Keratinocyte (primary cell): Measurements from ENCODE around the gene SESN2. TPM values are rescaled to one million over a fixed set of nuclear protein-coding genes. Genes with fewer than 3 reads are reported as not detected.
A peak's percentile ranks its signal among the peaks of the same experiment; 100 is the strongest.

Experiments
- DNase-seq: peaks from one replicate; pipeline ENCODE4 v3.0.0-alpha.2; 2011; ENCODE audit warnings: low read depth, missing footprints, low spot score
- FAIRE-seq: peaks from 2 replicates; lab custom pipeline; 2011; peaks lifted over from hg19 to GRCh38; lab: Jason Lieb, UNC
- H2AFZ ChIP-seq: 2 replicates; pipeline ENCODE4 v1.6.0; 2012; ENCODE audit warnings: low read length, control low read depth, inconsistent platforms; ENCODE audit not compliant: control insufficient read depth
- H3K27ac ChIP-seq: 2 replicates; pipeline ENCODE4 v1.5.1; 2011; ENCODE audit warnings: low read length; ENCODE audit not compliant: control insufficient read depth, insufficient read depth
- H3K27me3 ChIP-seq: 3 replicates; pipeline ENCODE4 v1.6.0; 2011; ENCODE audit warnings: low read length; ENCODE audit not compliant: control insufficient read depth, insufficient read depth; ENCODE audit errors: extremely low read depth
- H3K36me3 ChIP-seq, 2 experiments: 2 replicates in 1 of 2; 3 replicates in 1 of 2; pipeline ENCODE4 v1.5.1; 2011; ENCODE audit warnings: low read length in 2 of 2, mild to moderate bottlenecking in 1 of 2; ENCODE audit not compliant: control insufficient read depth in 2 of 2, insufficient read depth in 2 of 2; ENCODE audit errors: extremely low read depth in 1 of 2
- H3K4me1 ChIP-seq: 3 replicates; pipeline ENCODE4 v1.5.1; 2011; ENCODE audit warnings: low read length; ENCODE audit not compliant: control insufficient read depth, insufficient read depth; ENCODE audit errors: extremely low read depth
- H3K4me2 ChIP-seq: 3 replicates; pipeline ENCODE4 v1.6.0; 2011; ENCODE audit warnings: low read depth, low read length; ENCODE audit not compliant: control insufficient read depth, insufficient read depth; ENCODE audit errors: extremely low read depth
- H3K4me3 ChIP-seq, 3 experiments: fragments of 200-600 bp in 1 of 3; sonication (generic) in 1 of 3; 2 replicates in 2 of 3; 3 replicates in 1 of 3; pipeline ENCODE4 v1.5.1; 2011 to 2016; ENCODE audit warnings: low read length in 3 of 3, mild to moderate bottlenecking in 3 of 3, control low read depth in 2 of 3, inconsistent platforms in 1 of 3, low read depth in 1 of 3, mixed read lengths in 1 of 3, mixed run types in 1 of 3, moderate library complexity in 1 of 3; ENCODE audit not compliant: control insufficient read depth in 2 of 3, insufficient read depth in 2 of 3; ENCODE audit errors: extremely low read depth in 1 of 3
- H3K79me2 ChIP-seq: 2 replicates; pipeline ENCODE4 v1.6.0; 2012; ENCODE audit warnings: low read length; ENCODE audit not compliant: control insufficient read depth, insufficient read depth
- H3K9ac ChIP-seq: 3 replicates; pipeline ENCODE4 v1.6.0; 2011; ENCODE audit warnings: low read length; ENCODE audit not compliant: control insufficient read depth, insufficient read depth; ENCODE audit errors: extremely low read depth
- H3K9me1 ChIP-seq: 3 replicates; pipeline ENCODE4 v1.6.0; 2011; ENCODE audit warnings: low read length; ENCODE audit not compliant: control insufficient read depth, insufficient read depth; ENCODE audit errors: extremely low read depth
- H3K9me3 ChIP-seq: 2 replicates; pipeline ENCODE4 v1.5.1; 2012; ENCODE audit warnings: low read depth, low read length; ENCODE audit not compliant: control insufficient read depth
- H4K20me1 ChIP-seq: 3 replicates; pipeline ENCODE4 v1.6.0; 2011; ENCODE audit warnings: low read length; ENCODE audit not compliant: control insufficient read depth, insufficient read depth; ENCODE audit errors: extremely low read depth
- EZH2 ChIP-seq: IDR thresholded peaks from one replicate; pipeline ENCODE4 v1.6.1; 2012; ENCODE audit warnings: inconsistent platforms, mild to moderate bottlenecking, low read length, moderate library complexity
- dilution Hi-C: fragments of 300-500 bp; cut with MboI; formaldehyde crosslinking; loops from one replicate; pipeline ENCODE4 v1.7.0; 2020; ENCODE audit warnings: low sequenced_read_pairs; ENCODE audit not compliant: extremely low pct_ligation_motif_present
- polyA plus RNA-seq, 5 experiments: library from polyadenylated mRNA; depleted of rRNA in 3 of 5; stranded (reverse) in 3 of 5; stranded (forward) in 1 of 5; unstranded in 1 of 5; fragments of >200 nt; gene quantifications; 1 replicate in 1 of 5; 2 replicates in 3 of 5; 3 replicates in 1 of 5; pipeline versions ENCODE4 v1.2.1 to v1.2.3, GENCODE V29; 2011 to 2012; ENCODE audit warnings: missing spikeins in 2 of 5, low read depth in 1 of 5, low replicate concordance in 1 of 5
- TF ChIP-seq, protein P1 (sequence below), 3 experiments: IDR thresholded peaks in 1 of 3; conservative IDR thresholded peaks in 1 of 3; optimal IDR thresholded peaks in 1 of 3; 2 replicates in 2 of 3; 3 replicates in 1 of 3; pipeline versions ENCODE3 to v1.5.1; 2011; ENCODE audit warnings: low read length in 3 of 3, mild to moderate bottlenecking in 3 of 3, moderate library complexity in 2 of 3, control low read depth in 1 of 3, inconsistent platforms in 1 of 3; ENCODE audit not compliant: insufficient read depth in 2 of 3; ENCODE audit errors: extremely low read depth in 1 of 3

Gene SESN2
- polyA plus RNA-seq, 1 donor (not counting 4 experiments of a cell fraction or from before 2014, with no cell fraction given) = 13.5 TPM

DNA sequence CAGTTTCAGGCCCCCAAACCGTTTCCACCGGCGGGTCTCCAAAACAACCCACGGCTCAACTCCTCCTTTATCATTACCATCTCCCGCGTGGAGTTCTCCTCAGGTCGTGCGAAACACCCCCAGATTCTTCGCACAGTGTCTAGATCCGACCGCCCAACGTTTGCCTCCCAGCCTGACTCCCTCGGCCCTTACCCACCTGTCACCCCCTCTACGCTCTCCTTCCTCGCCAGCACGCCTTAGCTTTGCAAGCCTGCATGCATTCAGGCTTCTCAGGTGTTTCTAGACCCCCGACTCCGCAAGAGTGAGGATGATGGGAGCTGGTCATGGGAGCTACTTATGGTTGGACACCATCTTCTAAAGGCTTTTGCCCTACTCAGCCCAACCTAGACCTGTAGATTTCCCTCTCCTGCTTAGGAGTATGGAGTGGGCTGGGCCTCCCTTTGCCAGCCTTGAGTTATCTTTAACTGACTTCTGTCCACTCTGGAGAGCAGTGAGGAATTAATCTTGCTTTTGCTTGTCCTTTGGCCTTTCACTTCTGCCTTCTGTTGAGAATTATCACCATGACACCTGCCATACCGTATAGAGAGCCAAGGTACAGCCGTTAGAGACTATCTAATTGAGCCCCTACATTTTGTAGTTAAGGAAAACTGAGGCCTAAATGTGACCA, 22.5 kb upstream of the SESN2 start:
- Histone ChIP-seq H3K4me2 (peak overlapping the region; percentile 85), H3K4me3 (peak overlapping the region; percentile 74 to 88 (median 83)), H3K36me3 (peaks cover 6 to 7% of the 10 kb centered on the region in 2 experiments), H3K27ac (peak overlapping the region; percentile 78), H4K20me1 (no peaks in the 10 kb centered on the region), H3K4me1 (peaks cover 33% of the 10 kb centered on the region), H3K9me1 (no peaks in the 10 kb centered on the region), H3K27me3 (no peaks in the 10 kb centered on the region), H3K79me2 (peaks cover 33% of the 10 kb centered on the region), H3K9ac (peak overlapping the region; percentile 86), H2AFZ (peak overlapping the region; percentile 97), H3K9me3 (no peaks in the 10 kb centered on the region)
- TF ChIP-seq, protein P1, sequence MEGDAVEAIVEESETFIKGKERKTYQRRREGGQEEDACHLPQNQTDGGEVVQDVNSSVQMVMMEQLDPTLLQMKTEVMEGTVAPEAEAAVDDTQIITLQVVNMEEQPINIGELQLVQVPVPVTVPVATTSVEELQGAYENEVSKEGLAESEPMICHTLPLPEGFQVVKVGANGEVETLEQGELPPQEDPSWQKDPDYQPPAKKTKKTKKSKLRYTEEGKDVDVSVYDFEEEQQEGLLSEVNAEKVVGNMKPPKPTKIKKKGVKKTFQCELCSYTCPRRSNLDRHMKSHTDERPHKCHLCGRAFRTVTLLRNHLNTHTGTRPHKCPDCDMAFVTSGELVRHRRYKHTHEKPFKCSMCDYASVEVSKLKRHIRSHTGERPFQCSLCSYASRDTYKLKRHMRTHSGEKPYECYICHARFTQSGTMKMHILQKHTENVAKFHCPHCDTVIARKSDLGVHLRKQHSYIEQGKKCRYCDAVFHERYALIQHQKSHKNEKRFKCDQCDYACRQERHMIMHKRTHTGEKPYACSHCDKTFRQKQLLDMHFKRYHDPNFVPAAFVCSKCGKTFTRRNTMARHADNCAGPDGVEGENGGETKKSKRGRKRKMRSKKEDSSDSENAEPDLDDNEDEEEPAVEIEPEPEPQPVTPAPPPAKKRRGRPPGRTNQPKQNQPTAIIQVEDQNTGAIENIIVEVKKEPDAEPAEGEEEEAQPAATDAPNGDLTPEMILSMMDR (optimal IDR thresholded peaks at IDR 0.05 in 1 of 3, IDR thresholded peaks at IDR 0.05 in 1 of 3, conservative IDR thresholded peaks at IDR 0.05 in 1 of 3; ENCODE audit: extremely low read depth in 1 of 3, insufficient read depth in 2 of 3, low read length in 3 of 3) = no peak
- TF ChIP-seq EZH2 = no peak
- DNase-seq (no peak), FAIRE-seq (no peak)
- dilution Hi-C loops = no loop called here

DNA sequence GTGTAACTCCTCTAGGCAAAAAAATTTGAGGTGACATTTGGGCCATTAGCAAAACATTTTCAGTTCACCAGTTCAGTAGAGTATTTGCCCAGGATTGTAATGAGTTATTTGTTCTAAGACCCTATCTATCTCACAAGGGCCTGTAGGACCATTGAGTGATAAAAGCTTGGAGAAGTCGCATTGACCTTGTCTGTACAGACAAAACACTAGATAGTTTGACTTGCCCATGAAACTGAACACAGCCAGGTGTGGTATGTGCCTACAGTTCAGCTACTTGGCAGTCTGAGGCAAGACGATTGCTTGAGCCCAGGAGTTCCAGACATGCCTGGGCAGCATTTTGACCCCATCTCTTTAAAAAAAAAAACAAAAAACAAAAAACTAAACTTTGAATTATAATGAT, 20.3 kb upstream of the SESN2 start:
- peak overlapping the region; percentile 24 for H3K27ac ChIP-seq

More for the DNA sequence above, 20.3 kb upstream of the SESN2 start:
- H3K4me3 ChIP-seq = no peak overlapping the region
- peak overlapping the region; percentile 31 for H3K4me2 ChIP-seq
- peaks cover 22% of the 10 kb centered on the region for H3K79me2 ChIP-seq
- no peaks in the 10 kb centered on the region for H4K20me1 ChIP-seq
- H3K9me1 ChIP-seq = no peaks in the 10 kb centered on the region
- H3K9ac ChIP-seq = no peak overlapping the region
- DNase-seq (no peak), FAIRE-seq (no peak)
- H3K4me1 ChIP-seq = peaks cover 47% of the 10 kb centered on the region
- no peaks in the 10 kb centered on the region for H3K9me3 ChIP-seq
- peaks cover 6 to 7% of the 10 kb centered on the region in 2 experiments for H3K36me3 ChIP-seq
- dilution Hi-C loops = no loop called here
- no peak for TF ChIP-seq EZH2
- TF ChIP-seq, protein P1 (optimal IDR thresholded peaks at IDR 0.05 in 1 of 3, IDR thresholded peaks at IDR 0.05 in 1 of 3, conservative IDR thresholded peaks at IDR 0.05 in 1 of 3; ENCODE audit: extremely low read depth in 1 of 3, insufficient read depth in 2 of 3, low read length in 3 of 3) = no peak
- H2AFZ ChIP-seq = no peak overlapping the region
- no peaks in the 10 kb centered on the region for H3K27me3 ChIP-seq
